Esophagus muscularis mucosa (tissue), 4 donors: Measurements from ENCODE around the gene ZNF518A. TPM values are rescaled to one million over a fixed set of nuclear protein-coding genes. Genes with fewer than 3 reads are reported as not detected.

ENCODE experiments used
- DNase-seq: peaks from one replicate; pipeline ENCODE4 v3.0.0-alpha.2; 2017; ENCODE audit errors: extremely low spot score
- H3K27ac ChIP-seq, 4 donors: fragments of 200-600 bp; sonication (generic); replicated peaks in 1 of 4; 1 replicate in 3 of 4; 2 replicates in 1 of 4; pipeline ENCODE4 v1.5.1; 2016 to 2019; ENCODE audit warnings: mild to moderate bottlenecking in 1 of 4
- H3K27me3 ChIP-seq, 4 donors: fragments of 200-600 bp; sonication (generic); one replicate each; pipeline versions ENCODE4 v1.5.1 to v1.6.0; 2016 to 2019
- H3K36me3 ChIP-seq, 4 donors: fragments of 200-600 bp; sonication (generic); one replicate each; pipeline ENCODE4 v1.5.1; 2016 to 2019
- H3K4me1 ChIP-seq, 4 donors: fragments of 200-600 bp; sonication (generic); one replicate each; pipeline ENCODE4 v1.5.1; 2016 to 2019
- H3K4me3 ChIP-seq, 4 donors: fragments of 200-600 bp; sonication (generic); 1 replicate in 2 of 4; 2 replicates in 2 of 4; pipeline ENCODE4 v1.5.1; 2016 to 2019; ENCODE audit warnings: mild to moderate bottlenecking in 4 of 4, moderate library complexity in 1 of 4
- H3K9me3 ChIP-seq, 4 donors: fragments of 200-600 bp; sonication (generic); 1 replicate in 3 of 4; 2 replicates in 1 of 4; pipeline ENCODE4 v1.5.1; 2016 to 2019
- EP300 ChIP-seq: sonication (generic); formaldehyde crosslinking; IDR thresholded peaks from one replicate; pipeline ENCODE4 v1.6.1; 2017; ENCODE audit warnings: antibody characterized with exemption
- POLR2A ChIP-seq: fragments of 450-650 bp; IDR thresholded peaks from one replicate; pipeline ENCODE4 v1.6.1; 2017; ENCODE audit warnings: antibody characterized with exemption, moderate library complexity, mild to moderate bottlenecking, low read depth
- POLR2AphosphoS5 ChIP-seq, 2 donors: sonication (generic); formaldehyde crosslinking; IDR thresholded peaks; one replicate each; pipeline ENCODE4 v1.6.1; 2017; ENCODE audit warnings: antibody characterized with exemption in 2 of 2
- WGBS: methylation state at CpG from one replicate; pipeline ENCODE4 v1.1.5; 2018; 5-methylcytosine and 5-hydroxymethylcytosine counted together
- intact Hi-C: fragments of 100-400 bp; cut with DNase I; formaldehyde crosslinking; loops from one replicate; pipeline ENCODE4 v1.15.1; 2023
- total RNA-seq, 4 donors: library from RNA; depleted of rRNA; stranded (reverse); fragments of >200 nt; gene quantifications; one replicate each; pipeline versions ENCODE4 v1.1.0 to v1.2.1, GENCODE V29; 2016
- TF ChIP-seq, protein P1 (sequence below), 3 experiments: fragments of 200-600 bp in 2 of 3; fragments of 450-650 bp in 1 of 3; sonication (generic) in 2 of 3; IDR thresholded peaks; one replicate each; pipeline ENCODE4 v1.5.1; 2017 to 2019; ENCODE audit warnings: antibody characterized with exemption in 3 of 3, mild to moderate bottlenecking in 2 of 3, moderate library complexity in 1 of 3

Gene ZNF518A
- total RNA-seq, 4 donors from 2014 or later = 11.6 to 20.8 (median 12.2) TPM

DNA sequence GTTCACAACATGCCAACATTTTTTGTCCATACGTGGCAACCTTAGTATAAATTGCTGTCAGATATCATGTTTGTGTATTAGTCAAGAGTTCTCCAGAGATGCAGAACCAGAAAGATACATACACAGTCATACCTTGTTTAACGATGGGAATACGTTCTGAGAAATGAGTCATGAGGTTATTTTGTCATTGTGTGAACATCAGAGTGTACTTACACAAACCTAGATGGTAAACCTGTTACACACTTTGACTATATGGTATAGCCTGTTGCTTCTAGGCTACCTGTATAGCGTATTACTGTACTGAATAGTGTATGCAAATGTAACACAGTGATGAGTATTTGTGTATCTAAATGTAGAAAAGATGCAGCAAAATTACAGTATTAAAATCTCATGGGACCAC, 22.3 kb downstream of the ZNF518A start:
- Histone ChIP-seq H3K36me3 (peaks cover 38 to 83% (median 60%) of the 10 kb centered on the region in 4 donors), H3K27me3 (no peaks in the 10 kb centered on the region), H3K4me3 (no peak overlapping the region), H3K4me1 (no peaks in the 10 kb centered on the region), H3K27ac (no peak overlapping the region), H3K9me3 (no peaks in the 10 kb centered on the region)
- no peak for DNase-seq
- WGBS = 88% methylated on average over 4 of the region's 4 CpGs
- intact Hi-C loops = no loop called here
- no peak for TF ChIP-seq POLR2AphosphoS5 (IDR thresholded peaks at IDR 0.05)
- TF ChIP-seq EP300 = no peak
- TF ChIP-seq, protein P1, sequence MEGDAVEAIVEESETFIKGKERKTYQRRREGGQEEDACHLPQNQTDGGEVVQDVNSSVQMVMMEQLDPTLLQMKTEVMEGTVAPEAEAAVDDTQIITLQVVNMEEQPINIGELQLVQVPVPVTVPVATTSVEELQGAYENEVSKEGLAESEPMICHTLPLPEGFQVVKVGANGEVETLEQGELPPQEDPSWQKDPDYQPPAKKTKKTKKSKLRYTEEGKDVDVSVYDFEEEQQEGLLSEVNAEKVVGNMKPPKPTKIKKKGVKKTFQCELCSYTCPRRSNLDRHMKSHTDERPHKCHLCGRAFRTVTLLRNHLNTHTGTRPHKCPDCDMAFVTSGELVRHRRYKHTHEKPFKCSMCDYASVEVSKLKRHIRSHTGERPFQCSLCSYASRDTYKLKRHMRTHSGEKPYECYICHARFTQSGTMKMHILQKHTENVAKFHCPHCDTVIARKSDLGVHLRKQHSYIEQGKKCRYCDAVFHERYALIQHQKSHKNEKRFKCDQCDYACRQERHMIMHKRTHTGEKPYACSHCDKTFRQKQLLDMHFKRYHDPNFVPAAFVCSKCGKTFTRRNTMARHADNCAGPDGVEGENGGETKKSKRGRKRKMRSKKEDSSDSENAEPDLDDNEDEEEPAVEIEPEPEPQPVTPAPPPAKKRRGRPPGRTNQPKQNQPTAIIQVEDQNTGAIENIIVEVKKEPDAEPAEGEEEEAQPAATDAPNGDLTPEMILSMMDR (IDR thresholded peaks at IDR 0.05) = no peak
- TF ChIP-seq POLR2A = no peak

DNA sequence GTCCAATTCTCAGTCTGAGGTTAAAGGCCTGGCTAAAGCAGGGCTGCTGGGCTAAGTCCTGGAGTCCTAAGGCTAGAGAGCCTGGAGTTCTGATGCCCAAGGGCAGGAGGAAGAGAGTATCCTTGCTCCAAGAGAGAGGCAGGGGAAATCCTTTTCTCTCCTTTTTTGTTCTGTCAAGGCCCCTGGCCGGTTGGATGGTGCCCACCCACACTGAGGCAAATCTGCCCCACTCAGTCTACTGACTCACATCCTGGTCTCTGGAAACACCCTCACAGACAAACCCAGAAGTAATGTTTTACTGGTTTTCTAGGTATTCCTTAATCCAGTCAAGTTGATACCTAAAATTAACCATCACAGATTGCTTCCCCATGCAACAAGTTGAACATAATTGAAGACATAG, 23.0 kb downstream of the ZNF518A start:
- peaks cover 38 to 85% (median 66%) of the 10 kb centered on the region in 4 donors for H3K36me3 ChIP-seq

DNA sequence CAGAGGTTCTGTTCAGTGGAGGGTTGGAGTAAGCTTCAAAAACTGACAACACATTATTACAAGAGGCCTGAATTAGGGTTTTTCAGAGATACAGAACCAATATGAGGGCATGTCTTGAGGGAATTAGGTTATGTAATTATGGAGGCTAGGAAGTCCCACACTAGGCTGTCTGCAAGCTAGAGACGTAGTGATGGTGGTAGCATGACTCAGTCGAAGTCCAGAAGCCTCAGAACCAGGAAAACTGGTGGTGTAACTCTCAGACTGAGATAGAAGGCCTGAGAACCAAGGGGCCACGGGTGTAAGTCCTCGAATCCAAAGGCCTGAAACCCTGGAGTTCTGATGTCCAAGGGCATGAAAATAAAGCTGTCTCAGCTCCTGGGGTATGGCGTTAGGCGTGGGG, 35.6 kb downstream of the ZNF518A start:
- DNase-seq = no peak
- intact Hi-C loops = no loop called here
- Histone ChIP-seq H3K4me3 (no peak overlapping the region), H3K27ac (no peak overlapping the region), H3K4me1 (no peaks in the 10 kb centered on the region), H3K27me3 (no peaks in the 10 kb centered on the region), H3K36me3 (peaks cover 0 to 16% (median 0%) of the 10 kb centered on the region in 4 donors), H3K9me3 (peaks cover 0 to 36% (median 24%) of the 10 kb centered on the region in 4 donors)
- TF ChIP-seq, protein P1 (IDR thresholded peaks at IDR 0.05) = no peak
- no peak for TF ChIP-seq EP300
- no peak for TF ChIP-seq POLR2A
- TF ChIP-seq POLR2AphosphoS5 (IDR thresholded peaks at IDR 0.05) = no peak
- 97% methylated on average over 6 of the region's 6 CpGs for WGBS

More for the DNA sequence above, 23.0 kb downstream of the ZNF518A start:
- intact Hi-C loops = no loop called here
- Histone ChIP-seq H3K9me3 (no peaks in the 10 kb centered on the region), H3K4me1 (no peaks in the 10 kb centered on the region), H3K27me3 (no peaks in the 10 kb centered on the region), H3K27ac (no peak overlapping the region), H3K4me3 (no peak overlapping the region)
- TF ChIP-seq POLR2A = no peak
- TF ChIP-seq EP300 = no peak
- no peak for TF ChIP-seq POLR2AphosphoS5 (IDR thresholded peaks at IDR 0.05)
- TF ChIP-seq, protein P1 (IDR thresholded peaks at IDR 0.05) = no peak
- WGBS = 100% methylated on average over 1 of the region's 1 CpG
- no peak for DNase-seq

DNA sequence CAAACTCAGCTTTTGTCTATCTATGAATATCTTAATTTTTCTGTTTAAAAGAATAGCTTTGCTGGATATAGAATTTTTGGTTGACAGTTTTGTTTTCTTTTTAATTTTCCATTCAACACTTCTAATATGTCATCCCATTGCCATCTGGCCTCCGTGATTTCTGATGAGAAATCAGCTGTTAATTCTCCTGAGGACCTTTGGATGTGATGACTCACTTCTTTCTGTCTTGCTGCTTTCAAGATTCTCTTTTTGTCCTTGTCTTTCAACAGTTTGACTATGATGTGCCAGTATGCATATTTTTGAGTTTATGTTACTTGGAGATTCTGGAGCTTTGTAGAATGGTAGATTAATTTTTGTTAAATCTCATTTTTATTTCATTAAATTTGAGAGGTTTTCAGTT, 38.4 kb downstream of the ZNF518A start:
- intact Hi-C loops = no loop called here
- Histone ChIP-seq H3K36me3 (no peaks in the 10 kb centered on the region), H3K4me1 (no peaks in the 10 kb centered on the region), H3K27ac (no peak overlapping the region), H3K27me3 (no peaks in the 10 kb centered on the region), H3K4me3 (no peak overlapping the region), H3K9me3 (peaks cover 0 to 51% (median 33%) of the 10 kb centered on the region in 4 donors)
- WGBS = 86% methylated on average over 1 of the region's 1 CpG
- DNase-seq = no peak
- no peak for TF ChIP-seq EP300
- TF ChIP-seq POLR2A = no peak
- TF ChIP-seq, protein P1 (IDR thresholded peaks at IDR 0.05) = no peak
- no peak for TF ChIP-seq POLR2AphosphoS5 (IDR thresholded peaks at IDR 0.05)

DNA sequence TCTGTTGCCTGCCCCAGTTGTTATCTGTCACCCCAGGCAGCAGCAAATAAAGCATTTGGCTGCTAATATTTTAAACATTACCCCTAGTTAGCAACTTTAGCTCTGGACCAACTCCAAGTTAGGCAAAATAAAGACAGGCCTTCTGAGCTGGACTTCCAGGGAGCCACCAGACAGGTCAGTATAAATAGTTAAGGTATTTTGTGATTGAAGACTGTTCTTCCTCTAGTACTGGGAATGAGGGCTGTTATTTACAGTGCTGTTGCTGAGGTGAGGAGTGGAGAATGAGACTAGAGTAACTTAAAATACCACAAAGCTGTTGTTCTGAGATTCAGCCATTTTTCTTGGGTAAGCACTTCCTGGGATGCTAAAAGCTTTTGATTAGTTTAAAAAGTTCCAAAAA, 40.1 kb downstream of the ZNF518A start:
- Histone ChIP-seq H3K9me3 (peaks cover 0 to 59% (median 38%) of the 10 kb centered on the region in 4 donors), H3K27me3 (no peaks in the 10 kb centered on the region), H3K27ac (no peak overlapping the region), H3K4me1 (no peaks in the 10 kb centered on the region), H3K4me3 (no peak overlapping the region), H3K36me3 (no peaks in the 10 kb centered on the region)
- TF ChIP-seq EP300 (no peak), POLR2AphosphoS5 (IDR thresholded peaks at IDR 0.05) (no peak), POLR2A (no peak)
- TF ChIP-seq, protein P1 (IDR thresholded peaks at IDR 0.05) = no peak
- intact Hi-C loops = no loop called here
- DNase-seq = no peak
